Endometrial microvascular endothelial cells (primary cell): ENCODE data around the gene BEND7. TPM values are rescaled to one million over a fixed set of nuclear protein-coding genes. Genes with fewer than 3 reads are reported as not detected.
"Not testable (repeated sequence)": the region's sequence is repeated elsewhere in the genome, so short reads cannot be mapped to it uniquely, and the experiment has no call there.

Experiments
- in situ Hi-C: cut with HindIII; loops from 2 replicates; pipeline ENCODE4 v1.10.0; 2017; ENCODE audit warnings: low sequenced_read_pairs, low pct_unique_long_range_greater_than_20kb; ENCODE audit errors: inconsistent ontology term
- total RNA-seq: library from RNA; depleted of rRNA; stranded (reverse); fragments of >200 nt; gene quantifications from one replicate; pipeline ENCODE4 v1.2.3, GENCODE V29; 2015; ENCODE audit errors: inconsistent ontology term

The BEND7 gene
- total RNA-seq, 1 donor from 2014 or later: 9.0 TPM

GRCh38 chr10:13440185-13441061, 88.4 kb downstream of the BEND7 start:
- in situ Hi-C loops: no loop called here

- in situ Hi-C loops: no loop called here
Measured at GRCh38 chr10:13439313-13440184, 89.3 kb downstream of the BEND7 start.

GRCh38 chr10:13437026-13437555, 91.7 kb downstream of the BEND7 start:
- in situ Hi-C loops: no loop called here

- in situ Hi-C loops: loop anchor here (10.0 kb wide), 1 partner anchor 107 kb away; no protein-coding TSS in a partner anchor
Measured at GRCh38 chr10:13427943-13428342, 100.9 kb downstream of the BEND7 start.

- in situ Hi-C loops: loop anchor here (10.0 kb wide), 1 partner anchor 109 kb away; no protein-coding TSS in a partner anchor
Measured at GRCh38 chr10:13425397-13425796, 103.4 kb downstream of the BEND7 start.

- in situ Hi-C loops: loop anchor here (10.0 kb wide), 1 partner anchor 112 kb away; no protein-coding TSS in a partner anchor
Measured at GRCh38 chr10:13422800-13423199, 106.0 kb downstream of the BEND7 start.

- in situ Hi-C loops: loop anchor here (10.0 kb wide), 1 partner anchor 113 kb away; no protein-coding TSS in a partner anchor
Measured at GRCh38 chr10:13421382-13421917, 107.4 kb downstream of the BEND7 start.

GRCh38 chr10:13420532-13421307, 108.1 kb downstream of the BEND7 start:
- in situ Hi-C loops: loop anchor here (10.0 kb wide), 1 partner anchor 114 kb away; no protein-coding TSS in a partner anchor

GRCh38 chr10:13417459-13418126, 111.2 kb downstream of the BEND7 start:
- in situ Hi-C loops: no loop called here

- in situ Hi-C loops: no loop called here
Measured at GRCh38 chr10:13416760-13417159, 112.1 kb downstream of the BEND7 start.

GRCh38 chr10:13414855-13415254, 114.0 kb downstream of the BEND7 start:
- in situ Hi-C loops: no loop called here

- in situ Hi-C loops: no loop called here
Measured at GRCh38 chr10:13414137-13414536, 114.7 kb downstream of the BEND7 start.

GRCh38 chr10:13412894-13413293, 115.9 kb downstream of the BEND7 start:
- in situ Hi-C loops: no loop called here

- in situ Hi-C loops: no loop called here
Measured at GRCh38 chr10:13404791-13405190, 124.0 kb downstream of the BEND7 start.

GRCh38 chr10:13404305-13404759, 124.5 kb downstream of the BEND7 start:
- in situ Hi-C loops: no loop called here

GRCh38 chr10:13403426-13403825, 125.4 kb downstream of the BEND7 start:
- in situ Hi-C loops: not testable (repeated sequence)

- in situ Hi-C loops: no loop called here
Measured at GRCh38 chr10:13402021-13402420, 126.8 kb downstream of the BEND7 start.

- in situ Hi-C loops: no loop called here
Measured at GRCh38 chr10:13401142-13401541, 127.7 kb downstream of the BEND7 start.
